Epithelial cell of prostate (primary cell): ENCODE results near the gene CHD8.

ENCODE experiments used
- DNase-seq: peaks from one replicate; pipeline ENCODE4 v3.0.0-alpha.2; 2011; ENCODE audit warnings: low read depth, low spot score
- H3K27ac ChIP-seq: fragments of 450-650 bp; 2 replicates; pipeline ENCODE4 v1.5.1; 2017; ENCODE audit warnings: mild to moderate bottlenecking

The CHD8 gene

GRCh38 chr14:21437063-21437901 lies 18.6 kb downstream of the CHD8 start:
- peak overlapping the region; percentile 80 for H3K27ac ChIP-seq
- peak; percentile 95 for DNase-seq

DNA sequence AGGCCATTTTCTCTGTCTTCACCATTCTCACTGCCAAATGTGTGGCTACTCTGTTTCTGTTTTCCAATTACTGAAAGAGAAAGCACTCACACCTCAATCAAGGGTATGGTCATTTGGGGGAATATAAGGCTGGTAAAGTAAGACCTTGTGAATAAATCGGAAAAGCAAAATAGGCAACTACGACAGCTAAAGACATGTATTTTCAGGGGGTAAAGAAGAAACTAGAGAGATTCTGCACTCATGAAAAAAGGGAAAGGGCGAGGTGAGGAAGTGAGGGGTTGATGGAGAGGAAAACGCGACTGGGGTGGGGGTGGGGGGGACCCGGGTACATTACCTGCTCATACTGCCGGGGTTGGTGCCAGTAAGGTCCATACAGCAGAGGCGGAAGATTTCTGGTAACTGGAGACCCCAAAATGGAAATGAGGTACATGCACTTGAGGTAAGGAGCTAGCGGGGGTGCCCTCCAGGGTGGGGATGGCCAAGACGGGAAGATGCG lies 19.3 kb downstream of the CHD8 start:
- DNase-seq: no peak
- peak overlapping the region; percentile 80 for H3K27ac ChIP-seq

- no peak for DNase-seq
- no peak overlapping the region for H3K27ac ChIP-seq
Observed at GRCh38 chr14:21431126-21431525, 24.8 kb downstream of the CHD8 start.

- no peak overlapping the region for H3K27ac ChIP-seq
- DNase-seq: no peak
Observed at GRCh38 chr14:21428930-21429329, 27.0 kb downstream of the CHD8 start.

GRCh38 chr14:21426692-21427091 lies 29.2 kb downstream of the CHD8 start:
- H3K27ac ChIP-seq: no peak overlapping the region
- DNase-seq: no peak

- no peak overlapping the region for H3K27ac ChIP-seq
- no peak for DNase-seq
Observed at GRCh38 chr14:21419528-21419927, 36.4 kb downstream of the CHD8 start.

DNA sequence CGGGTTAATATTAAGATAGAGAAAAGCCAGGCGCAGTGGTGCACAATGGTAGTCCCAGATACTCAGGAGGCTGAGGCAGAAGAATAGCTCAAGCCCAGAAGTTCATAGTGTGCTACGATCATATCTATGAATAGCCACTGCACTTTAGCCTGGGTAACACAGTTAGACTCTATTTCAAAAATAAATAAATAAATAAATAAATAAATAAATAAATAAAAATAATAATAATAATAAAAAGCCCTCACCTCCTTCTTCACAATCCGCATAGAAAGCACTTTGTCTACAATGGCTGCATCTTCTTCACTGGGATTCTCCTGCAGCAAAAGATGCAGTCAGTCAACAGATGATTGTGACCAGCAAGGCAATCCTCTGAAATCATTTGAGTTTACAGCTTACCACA lies 40.6 kb downstream of the CHD8 start:
- H3K27ac ChIP-seq: no peak overlapping the region
- DNase-seq: no peak

DNA sequence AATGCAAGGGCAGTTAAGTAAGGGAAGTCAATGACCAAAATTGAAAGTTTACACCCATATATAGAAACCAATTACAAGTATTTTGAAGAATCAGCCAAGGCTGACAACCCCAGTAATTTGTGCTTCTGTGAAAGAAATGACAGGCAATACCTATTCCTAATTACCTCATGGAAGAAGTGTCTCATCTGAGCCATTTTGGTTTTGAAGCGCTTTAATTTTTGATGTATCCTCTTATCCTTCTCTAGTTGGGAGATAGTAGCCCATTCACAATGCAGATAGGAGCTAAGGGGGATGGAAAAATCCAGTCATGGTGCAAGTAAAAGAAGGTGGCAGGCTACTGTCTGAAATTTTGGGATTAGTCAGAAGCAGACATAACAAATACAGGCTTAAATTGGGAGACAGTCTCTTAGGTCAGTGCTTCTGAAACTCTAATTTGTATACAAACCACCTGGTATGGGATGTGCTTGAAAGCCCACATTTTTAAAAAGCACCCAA lies 41.7 kb downstream of the CHD8 start:
- no peak for DNase-seq
- no peak overlapping the region for H3K27ac ChIP-seq

DNA sequence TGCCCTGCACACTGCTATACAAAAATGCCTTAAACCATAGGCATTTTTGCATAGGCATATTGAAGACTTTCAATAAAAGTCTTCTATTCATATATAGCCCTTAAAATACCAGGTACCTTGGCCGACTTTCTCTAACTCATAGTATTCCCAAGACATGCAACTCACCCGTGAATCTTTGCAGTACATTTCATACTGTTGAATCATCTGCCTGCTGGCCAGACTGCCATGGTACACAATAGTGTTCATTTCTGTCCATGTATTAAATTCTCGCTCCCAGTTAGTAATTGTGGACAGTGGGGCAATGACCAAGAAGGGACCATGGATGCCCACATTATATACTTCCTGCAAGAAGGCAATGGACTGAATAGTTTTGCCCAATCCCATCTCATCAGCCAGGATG lies 47.8 kb downstream of the CHD8 start:
- peak overlapping the region; percentile 25 for H3K27ac ChIP-seq
- DNase-seq: no peak

- DNase-seq: no peak
- H3K27ac ChIP-seq: no peak overlapping the region
Observed at GRCh38 chr14:21406213-21406612, 49.7 kb downstream of the CHD8 start.

DNA sequence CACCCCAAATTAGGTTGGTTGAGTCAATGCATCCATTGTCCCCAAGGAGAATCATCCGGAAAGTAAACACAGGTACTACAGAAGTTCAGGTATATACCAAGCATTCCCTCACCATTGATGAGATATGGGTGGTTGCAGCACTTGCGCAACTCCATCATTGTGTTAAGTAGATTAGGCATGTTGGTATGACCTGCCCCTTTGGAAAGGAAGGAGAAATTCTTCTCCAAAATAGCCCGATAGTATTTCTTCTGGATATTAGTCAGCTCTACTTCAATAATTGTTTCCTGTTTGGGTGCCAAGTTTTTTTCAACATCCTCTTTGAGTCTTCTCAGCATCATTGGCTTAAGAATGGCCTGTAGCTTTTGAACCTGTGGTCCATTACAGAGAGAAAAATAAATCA lies 50.8 kb downstream of the CHD8 start:
- DNase-seq: no peak
- no peak overlapping the region for H3K27ac ChIP-seq

GRCh38 chr14:21399311-21399870 lies 56.5 kb downstream of the CHD8 start:
- no peak overlapping the region for H3K27ac ChIP-seq
- DNase-seq: no peak

- H3K27ac ChIP-seq: no peak overlapping the region
- DNase-seq: no peak
Observed at GRCh38 chr14:21398901-21399300, 57.0 kb downstream of the CHD8 start.

- no peak for DNase-seq
- no peak overlapping the region for H3K27ac ChIP-seq
Observed at GRCh38 chr14:21395450-21395849, 60.5 kb downstream of the CHD8 start.

GRCh38 chr14:21385188-21385904 lies 70.6 kb downstream of the CHD8 start:
- no peak for DNase-seq
- H3K27ac ChIP-seq: peak overlapping the region; percentile 86

DNA sequence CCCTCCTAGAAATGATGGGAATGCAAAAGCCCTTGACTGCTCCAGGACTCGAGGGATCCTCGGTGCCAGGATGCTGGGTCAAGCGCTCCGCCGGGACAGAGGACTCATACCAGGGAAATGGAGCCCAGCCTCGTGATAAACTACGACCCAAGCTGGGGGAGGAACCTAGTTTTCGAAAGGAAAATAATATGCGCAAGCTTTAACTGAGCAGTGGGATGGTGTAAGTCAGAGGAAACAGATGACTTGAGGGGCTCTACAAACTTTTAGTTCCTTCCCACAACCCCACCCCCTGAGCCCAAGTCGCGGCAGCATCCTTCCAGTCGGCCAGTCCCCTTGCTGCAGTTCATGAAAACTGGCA lies 71.5 kb downstream of the CHD8 start:
- H3K27ac ChIP-seq: peak overlapping the region; percentile 86

GRCh38 chr14:21383848-21384493 lies 72.0 kb downstream of the CHD8 start, which contains the start of gene SUPT16H:
Gene SUPT16H (minus strand): TSS chr14:21384019. CDS start chr14:21383927, 92 bp downstream.
- peak within 1 kb of the TSS; percentile 86 for H3K27ac ChIP-seq

More for the DNA sequence above, 71.5 kb downstream of the CHD8 start:
- DNase-seq: no peak

GRCh38 chr14:21382886-21383847 lies 72.8 kb downstream of the CHD8 start:
- peak overlapping the region; percentile 86 for H3K27ac ChIP-seq
- no peak for DNase-seq

More at GRCh38 chr14:21383848-21384493, 72.0 kb downstream of the CHD8 start, which contains the start of gene SUPT16H:
- peak; percentile 40 for DNase-seq

DNA sequence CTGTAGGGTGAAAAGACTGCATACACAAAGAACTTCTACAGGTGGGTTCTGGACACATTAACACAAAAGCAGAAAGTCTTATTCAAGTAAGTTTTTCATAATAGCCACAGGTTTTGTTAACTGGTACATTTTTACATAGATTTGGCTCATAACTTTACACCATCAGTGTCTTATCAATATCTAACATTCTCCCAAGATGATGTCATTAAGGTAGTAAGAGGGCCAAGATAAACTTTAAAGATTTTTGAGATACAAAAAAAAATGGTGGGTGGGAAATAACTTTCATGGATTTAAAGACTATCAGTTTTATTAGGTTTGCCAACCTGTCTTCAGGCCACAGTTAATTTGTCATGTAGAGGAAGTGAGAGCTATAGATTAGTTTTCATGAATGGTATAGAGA lies 73.8 kb downstream of the CHD8 start:
- no peak for DNase-seq
- H3K27ac ChIP-seq: no peak overlapping the region
